ENCODE results near the gene RBM12.

Gene RBM12

DNA sequence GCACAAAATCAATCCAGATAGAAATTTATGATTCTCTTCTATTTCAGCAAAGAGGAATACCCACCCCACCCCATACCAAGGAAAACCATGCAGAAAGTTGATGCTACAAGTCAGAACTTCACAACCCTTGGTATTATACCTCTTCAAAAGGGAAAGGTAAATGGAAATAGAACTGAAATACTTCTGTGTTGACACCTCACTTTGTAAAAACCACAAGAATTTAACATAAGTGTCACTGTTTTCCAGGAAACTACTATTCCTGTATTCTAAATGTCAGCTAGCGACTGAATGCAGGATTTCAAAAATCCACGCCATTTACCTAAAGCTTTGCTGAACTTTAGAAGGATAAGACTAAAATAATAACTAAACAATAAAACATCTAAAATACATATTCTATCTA, 3.6 kb downstream of the RBM12 start:
- H3K4me3 ChIP-seq (ENCODE audit: low read depth, low read length) = peak overlapping the region; percentile 99
- DNase-seq (ENCODE audit: low read depth) = no peak
- TF ChIP-seq POLR2A (IDR thresholded peaks at IDR 0.05; ENCODE audit: extremely low read depth, insufficient read length) (no peak), MYC (IDR thresholded peaks at IDR 0.05; ENCODE audit: low read depth, low read length) (no peak)
- TF ChIP-seq, protein P1, sequence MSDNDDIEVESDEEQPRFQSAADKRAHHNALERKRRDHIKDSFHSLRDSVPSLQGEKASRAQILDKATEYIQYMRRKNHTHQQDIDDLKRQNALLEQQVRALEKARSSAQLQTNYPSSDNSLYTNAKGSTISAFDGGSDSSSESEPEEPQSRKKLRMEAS (IDR thresholded peaks at IDR 0.05; ENCODE audit: low read depth, low read length) = no peak
- TF ChIP-seq, protein P2, sequence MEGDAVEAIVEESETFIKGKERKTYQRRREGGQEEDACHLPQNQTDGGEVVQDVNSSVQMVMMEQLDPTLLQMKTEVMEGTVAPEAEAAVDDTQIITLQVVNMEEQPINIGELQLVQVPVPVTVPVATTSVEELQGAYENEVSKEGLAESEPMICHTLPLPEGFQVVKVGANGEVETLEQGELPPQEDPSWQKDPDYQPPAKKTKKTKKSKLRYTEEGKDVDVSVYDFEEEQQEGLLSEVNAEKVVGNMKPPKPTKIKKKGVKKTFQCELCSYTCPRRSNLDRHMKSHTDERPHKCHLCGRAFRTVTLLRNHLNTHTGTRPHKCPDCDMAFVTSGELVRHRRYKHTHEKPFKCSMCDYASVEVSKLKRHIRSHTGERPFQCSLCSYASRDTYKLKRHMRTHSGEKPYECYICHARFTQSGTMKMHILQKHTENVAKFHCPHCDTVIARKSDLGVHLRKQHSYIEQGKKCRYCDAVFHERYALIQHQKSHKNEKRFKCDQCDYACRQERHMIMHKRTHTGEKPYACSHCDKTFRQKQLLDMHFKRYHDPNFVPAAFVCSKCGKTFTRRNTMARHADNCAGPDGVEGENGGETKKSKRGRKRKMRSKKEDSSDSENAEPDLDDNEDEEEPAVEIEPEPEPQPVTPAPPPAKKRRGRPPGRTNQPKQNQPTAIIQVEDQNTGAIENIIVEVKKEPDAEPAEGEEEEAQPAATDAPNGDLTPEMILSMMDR (IDR thresholded peaks at IDR 0.05; ENCODE audit: low read depth, low read length) = no peak

DNA sequence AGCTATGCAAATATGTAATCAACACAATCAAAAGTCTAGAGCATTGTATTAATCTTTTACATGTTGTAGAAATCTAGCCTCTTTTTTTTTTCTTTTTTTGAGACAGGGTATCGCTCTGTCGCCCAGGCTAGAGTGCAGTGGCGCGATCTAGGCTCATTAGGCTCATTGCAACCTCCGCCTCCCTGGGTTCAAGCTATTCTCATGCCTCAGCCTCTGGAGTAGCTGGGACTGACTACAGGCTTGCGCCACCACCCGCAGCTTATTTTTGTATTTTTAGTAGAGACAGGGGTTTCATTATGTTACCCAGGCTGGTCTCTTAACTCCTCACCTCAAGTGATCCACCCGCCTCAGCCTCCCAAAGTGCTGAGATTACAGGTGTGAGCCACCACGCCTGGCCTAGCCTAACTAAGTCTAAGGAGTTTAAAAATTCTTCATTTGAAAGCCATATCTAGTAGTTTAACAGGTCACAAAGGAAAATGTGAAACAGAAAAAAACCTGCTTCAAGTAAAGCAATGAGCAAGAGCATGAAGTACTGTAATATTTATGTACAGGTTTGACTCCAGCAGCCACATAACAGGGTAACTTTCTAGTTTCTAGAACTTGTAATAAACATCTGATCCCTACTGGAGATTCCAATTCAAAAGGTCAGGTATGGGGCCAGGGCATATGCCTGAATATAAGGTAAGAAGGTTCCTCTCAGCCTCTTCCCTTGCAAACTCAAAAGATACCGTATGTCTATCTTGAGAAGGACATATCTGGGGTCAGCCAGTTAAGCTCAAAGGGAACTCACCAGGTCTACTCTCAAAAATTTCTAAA, 4.4 kb downstream of the RBM12 start:
- H3K4me3 ChIP-seq (ENCODE audit: low read depth, low read length) = peak overlapping the region; percentile 99
- peak; percentile 31 for DNase-seq (ENCODE audit: low read depth)
- TF ChIP-seq, protein P1 (IDR thresholded peaks at IDR 0.05; ENCODE audit: low read depth, low read length) = no peak
- TF ChIP-seq MYC (IDR thresholded peaks at IDR 0.05; ENCODE audit: low read depth, low read length) (no peak), POLR2A (IDR thresholded peaks at IDR 0.05; ENCODE audit: extremely low read depth, insufficient read length) (no peak)
- TF ChIP-seq, protein P2 (IDR thresholded peaks at IDR 0.05; ENCODE audit: low read depth, low read length) = no peak

DNA sequence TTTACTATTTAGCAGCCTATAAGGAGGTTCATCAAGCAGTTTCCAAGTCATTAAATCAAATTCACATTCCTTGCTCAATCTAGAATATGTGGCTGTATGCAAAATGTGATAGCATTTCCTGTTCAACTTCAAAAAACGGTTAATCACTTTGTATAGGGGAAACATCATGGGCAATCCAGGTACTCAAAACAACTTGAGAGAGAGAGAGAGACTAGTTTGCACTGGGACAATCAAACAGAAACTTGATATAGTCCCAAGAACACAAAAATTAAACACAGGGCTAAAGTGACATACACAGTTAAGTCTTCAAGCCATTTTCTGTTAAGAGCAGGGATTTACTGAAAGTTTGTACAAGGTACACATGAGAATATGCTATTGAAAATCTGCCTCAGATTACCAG, 7.4 kb downstream of the RBM12 start:
- TF ChIP-seq MYC (IDR thresholded peaks at IDR 0.05; ENCODE audit: low read depth, low read length) (no peak), POLR2A (IDR thresholded peaks at IDR 0.05; ENCODE audit: extremely low read depth, insufficient read length) (no peak)
- TF ChIP-seq, protein P2 (IDR thresholded peaks at IDR 0.05; ENCODE audit: low read depth, low read length) = no peak
- TF ChIP-seq, protein P1 (IDR thresholded peaks at IDR 0.05; ENCODE audit: low read depth, low read length) = no peak
- no peak for DNase-seq (ENCODE audit: low read depth)
- H3K4me3 ChIP-seq (ENCODE audit: low read depth, low read length) = peak overlapping the region; percentile 13

DNA sequence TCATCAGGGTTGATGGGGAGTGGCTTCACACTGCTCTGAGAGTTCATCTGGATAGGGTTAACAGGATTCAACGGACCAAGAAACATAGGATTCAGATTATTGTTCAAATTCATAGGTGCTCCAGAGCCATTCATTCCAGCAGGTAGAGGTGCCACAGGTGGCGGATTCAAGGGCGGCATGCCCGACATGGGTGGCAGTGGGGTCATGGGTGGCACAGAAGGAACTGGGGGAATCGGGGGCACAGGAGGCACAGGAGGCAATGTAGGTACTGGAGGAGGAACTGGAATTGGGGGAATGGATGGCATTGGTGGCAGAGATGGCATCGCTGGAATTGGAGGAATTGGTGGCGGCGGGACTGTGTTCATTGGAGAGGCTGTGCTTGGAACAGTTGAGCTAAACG, 10.3 kb downstream of the RBM12 start:
- H3K4me3 ChIP-seq (ENCODE audit: low read depth, low read length) = no peak overlapping the region
- DNase-seq (ENCODE audit: low read depth) = no peak
- TF ChIP-seq, protein P2 (IDR thresholded peaks at IDR 0.05; ENCODE audit: low read depth, low read length) = no peak
- TF ChIP-seq MYC (IDR thresholded peaks at IDR 0.05; ENCODE audit: low read depth, low read length) = no peak
- TF ChIP-seq, protein P1 (IDR thresholded peaks at IDR 0.05; ENCODE audit: low read depth, low read length) = no peak
- TF ChIP-seq POLR2A (IDR thresholded peaks at IDR 0.05; ENCODE audit: extremely low read depth, insufficient read length) = no peak

DNA sequence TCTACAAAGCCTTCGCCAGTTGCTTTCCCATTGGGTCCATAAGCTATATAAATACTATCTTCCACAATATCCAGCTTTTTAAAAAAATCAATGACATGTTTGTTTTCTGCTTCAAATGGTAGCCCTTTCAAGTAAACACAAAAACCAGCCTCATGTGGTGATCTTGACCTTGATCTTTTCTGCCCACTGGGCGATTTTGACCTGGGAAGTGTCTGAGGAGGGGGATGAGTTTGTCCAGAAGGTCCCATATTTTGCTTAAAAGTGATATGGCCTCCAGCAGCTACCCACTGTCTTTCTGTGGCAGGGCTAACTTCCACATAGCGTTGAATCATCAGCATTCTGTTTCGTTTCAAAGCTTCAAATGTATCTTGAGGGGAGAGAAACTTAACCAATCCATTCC, 10.8 kb downstream of the RBM12 start:
- TF ChIP-seq POLR2A (IDR thresholded peaks at IDR 0.05; ENCODE audit: extremely low read depth, insufficient read length) (no peak), MYC (IDR thresholded peaks at IDR 0.05; ENCODE audit: low read depth, low read length) (no peak)
- TF ChIP-seq, protein P1 (IDR thresholded peaks at IDR 0.05; ENCODE audit: low read depth, low read length) = no peak
- TF ChIP-seq, protein P2 (IDR thresholded peaks at IDR 0.05; ENCODE audit: low read depth, low read length) = no peak
- no peak overlapping the region for H3K4me3 ChIP-seq (ENCODE audit: low read depth, low read length)
- DNase-seq (ENCODE audit: low read depth) = no peak
